Endothelial cell of umbilical vein (primary cell): ENCODE results near the gene RPL38. TPM values are rescaled to one million over a fixed set of nuclear protein-coding genes. Genes with fewer than 3 reads are reported as not detected.

Experiments
- BruUV-seq: library from RNA; stranded (reverse); fragments of 400-500 nt; replicated peaks from 2 replicates; lab custom pipeline; 2021; lab: Mats Ljungman, UMichigan
- CTCF ChIA-PET: fragments of 300-600, 350-600 bp; sonication (Branson Sonifier 250); formaldehyde crosslinking; loops from one replicate; lab custom pipeline; 2021; ENCODE audit warnings: antibody characterized with exemption, inconsistent platforms; lab: Charles Lee
- POLR2A ChIA-PET: fragments of 300-600, 350-600 bp; sonication (Branson Sonifier 250); formaldehyde crosslinking; loops from one replicate; lab custom pipeline; 2021; ENCODE audit warnings: antibody characterized with exemption, inconsistent platforms; lab: Charles Lee
- DNase-seq: peaks from one replicate; pipeline ENCODE4 v3.0.0-alpha.2; 2011; ENCODE audit warnings: low read depth, low spot score
- FAIRE-seq: peaks from 2 replicates; lab custom pipeline; 2011; peaks lifted over from hg19 to GRCh38; lab: Jason Lieb, UNC
- H2AFZ ChIP-seq: 2 replicates; pipeline ENCODE4 v1.6.0; 2012; ENCODE audit warnings: low read depth, low read length, control low read depth, inconsistent platforms
- H3K27ac ChIP-seq: 2 replicates; pipeline ENCODE4 v1.5.1; 2011; ENCODE audit warnings: low read depth, mild to moderate bottlenecking, control low read depth, low read length, moderate library complexity; ENCODE audit not compliant: insufficient read depth
- H3K27me3 ChIP-seq, 2 experiments: 2 replicates each; pipeline versions ENCODE4 v1.6.0 to v1.6.1; 2011; ENCODE audit warnings: low read length in 2 of 2, mixed read lengths in 1 of 2; ENCODE audit not compliant: control insufficient read depth in 2 of 2, insufficient read depth in 2 of 2
- H3K36me3 ChIP-seq, 2 experiments: 2 replicates in 1 of 2; 3 replicates in 1 of 2; pipeline ENCODE4 v1.5.1; 2011; ENCODE audit warnings: low read length in 2 of 2, mild to moderate bottlenecking in 1 of 2, moderate library complexity in 1 of 2; ENCODE audit not compliant: control insufficient read depth in 2 of 2, insufficient read depth in 2 of 2; ENCODE audit errors: extremely low read depth in 1 of 2
- H3K4me1 ChIP-seq: 3 replicates; pipeline ENCODE4 v1.5.1; 2011; ENCODE audit warnings: mild to moderate bottlenecking, low read length; ENCODE audit not compliant: control insufficient read depth, insufficient read depth; ENCODE audit errors: extremely low read depth
- H3K4me2 ChIP-seq: 2 replicates; pipeline ENCODE4 v1.6.1; 2011; ENCODE audit warnings: low read length, control low read depth, mixed read lengths; ENCODE audit not compliant: insufficient read depth
- H3K4me3 ChIP-seq, 3 experiments: fragments of 200-600 bp in 1 of 3; sonication (generic), shearing (Covaris generic) in 1 of 3; replicated peaks in 1 of 3; 2 replicates each; pipeline ENCODE4 v1.5.1; 2011 to 2016; ENCODE audit warnings: control low read depth in 3 of 3, low read length in 3 of 3, mild to moderate bottlenecking in 2 of 3, inconsistent platforms in 1 of 3, low read depth in 1 of 3, moderate library complexity in 1 of 3; ENCODE audit not compliant: insufficient read depth in 1 of 3
- H3K79me2 ChIP-seq: 2 replicates; pipeline ENCODE4 v1.6.0; 2012; ENCODE audit warnings: low read length, inconsistent platforms; ENCODE audit not compliant: control insufficient read depth, insufficient read depth
- H3K9ac ChIP-seq: replicated peaks from 2 replicates; pipeline ENCODE3; 2011; ENCODE audit warnings: low read length, control low read depth; ENCODE audit not compliant: insufficient read depth; ENCODE audit errors: extremely low read depth
- H3K9me1 ChIP-seq: replicated peaks from 3 replicates; pipeline ENCODE4 v1.6.0; 2011; ENCODE audit warnings: mild to moderate bottlenecking, low read length; ENCODE audit not compliant: control insufficient read depth, insufficient read depth; ENCODE audit errors: extremely low read depth
- H3K9me3 ChIP-seq: replicated peaks from 2 replicates; pipeline ENCODE4 v1.5.1; 2012; ENCODE audit warnings: low read length, inconsistent platforms; ENCODE audit not compliant: control insufficient read depth, insufficient read depth
- H4K20me1 ChIP-seq: replicated peaks from 2 replicates; pipeline ENCODE3; 2011; ENCODE audit warnings: mild to moderate bottlenecking, low read length; ENCODE audit not compliant: control insufficient read depth, insufficient read depth; ENCODE audit errors: extremely low read depth
- CTCF ChIP-seq, 2 donors: IDR thresholded peaks; 1 replicate in 1 of 2; 2 replicates in 1 of 2; pipeline ENCODE4 v1.5.1; 2011; ENCODE audit warnings: low read length in 2 of 2, mild to moderate bottlenecking in 2 of 2, moderate library complexity in 2 of 2, control low read depth in 1 of 2, inconsistent platforms in 1 of 2, low read depth in 1 of 2; ENCODE audit not compliant: insufficient read depth in 1 of 2; ENCODE audit errors: extremely low read depth in 1 of 2
- EZH2 ChIP-seq: IDR thresholded peaks from 2 replicates; pipeline ENCODE4 v1.6.1; 2012; ENCODE audit warnings: borderline replicate concordance, low read depth, mild to moderate bottlenecking, moderate library complexity, low read length, inconsistent platforms; ENCODE audit not compliant: severe bottlenecking
- FOS ChIP-seq: IDR thresholded peaks from 2 replicates; pipeline ENCODE4 v1.6.1; 2011; ENCODE audit warnings: mild to moderate bottlenecking, low read length, moderate library complexity, borderline replicate concordance; ENCODE audit not compliant: insufficient read depth
- GATA2 ChIP-seq: IDR thresholded peaks from 2 replicates; pipeline ENCODE4 v1.7.0; 2011; ENCODE audit warnings: low read depth, mild to moderate bottlenecking, moderate library complexity, mixed read lengths, low read length; ENCODE audit not compliant: insufficient read length, insufficient read depth
- JUN ChIP-seq: IDR thresholded peaks from 2 replicates; pipeline ENCODE4 v1.6.1; 2011; ENCODE audit warnings: borderline replicate concordance, low read depth; ENCODE audit not compliant: insufficient read length, insufficient read depth
- MYC ChIP-seq: IDR thresholded peaks from one replicate; pipeline ENCODE4 v1.6.1; 2011; ENCODE audit warnings: mild to moderate bottlenecking, low read depth, low read length
- POLR2A ChIP-seq: IDR thresholded peaks from 2 replicates; pipeline ENCODE4 v1.6.1; 2012; ENCODE audit warnings: low read depth, mild to moderate bottlenecking, control low read depth, low read length
- POLR2AphosphoS5 ChIP-seq: IDR thresholded peaks from 2 replicates; pipeline ENCODE4 v1.6.1; 2012; ENCODE audit warnings: low read depth, mild to moderate bottlenecking, control low read depth, low read length, moderate library complexity; ENCODE audit not compliant: insufficient read depth
- dilution Hi-C: fragments of 300-500 bp; cut with MboI; formaldehyde crosslinking; loops from one replicate; pipeline ENCODE4 v1.15.0; 2019; ENCODE audit warnings: low sequenced_read_pairs; ENCODE audit not compliant: extremely low pct_ligation_motif_present
- intact Hi-C: fragments of 100-400 bp; cut with micrococcal nuclease; formaldehyde crosslinking; loops from one replicate; pipeline ENCODE4 v1.10.0; 2022
- polyA plus RNA-seq, 4 experiments: library from polyadenylated mRNA; depleted of rRNA in 3 of 4; stranded (reverse) in 3 of 4; unstranded in 1 of 4; fragments of >200 nt; gene quantifications; 2 replicates each; pipeline versions ENCODE4 v1.2.1 to v1.2.3, GENCODE V29; 2011 to 2012; ENCODE audit warnings: missing spikeins in 1 of 4
- total RNA-seq: library from RNA; stranded (reverse); gene quantifications from 2 replicates; pipeline ENCODE4 v1.2.3, GENCODE V29; 2021
- TF ChIP-seq, protein P1 (sequence below): IDR thresholded peaks from 2 replicates; pipeline ENCODE4 v1.6.1; 2011; ENCODE audit not compliant: insufficient read depth, insufficient read length

The RPL38 gene
- total and polyA plus RNA-seq, 2 donors (not counting 3 experiments of a cell fraction or from before 2014, with no cell fraction given), result 256 to 1,006 TPM

DNA sequence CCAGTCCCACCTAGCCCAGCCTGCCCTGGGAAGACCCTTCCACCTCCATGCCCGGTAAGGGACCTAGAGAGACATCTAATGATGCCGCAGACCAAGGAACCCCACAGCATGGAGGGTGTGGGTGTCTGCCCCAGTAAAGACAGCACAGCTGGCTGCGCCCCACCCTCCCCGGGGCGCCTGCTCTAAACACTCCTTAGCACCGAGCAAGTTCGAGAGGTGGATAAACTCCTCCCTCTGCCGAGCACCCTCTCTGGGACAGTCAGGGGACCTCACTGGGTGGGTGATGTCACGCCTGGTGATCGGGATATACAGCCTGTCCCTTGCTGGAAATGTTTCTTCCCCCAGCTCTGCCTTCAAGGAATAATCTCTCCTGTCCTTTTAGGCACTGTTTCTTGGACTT lies 53.8 kb downstream of the RPL38 start:
- FAIRE-seq (no peak), DNase-seq (no peak)
- Histone ChIP-seq H3K4me2 (no peak overlapping the region), H3K36me3 (no peaks in the 10 kb centered on the region), H2AFZ (no peak overlapping the region), H3K27me3 (no peaks in the 10 kb centered on the region), H3K4me3 (no peak overlapping the region), H3K9me1 (no peaks in the 10 kb centered on the region), H4K20me1 (no peaks in the 10 kb centered on the region), H3K27ac (no peak overlapping the region), H3K9me3 (no peaks in the 10 kb centered on the region), H3K4me1 (no peaks in the 10 kb centered on the region), H3K9ac (no peak overlapping the region), H3K79me2 (no peaks in the 10 kb centered on the region)
- intact Hi-C loops, result no loop called here
- TF ChIP-seq, protein P1, sequence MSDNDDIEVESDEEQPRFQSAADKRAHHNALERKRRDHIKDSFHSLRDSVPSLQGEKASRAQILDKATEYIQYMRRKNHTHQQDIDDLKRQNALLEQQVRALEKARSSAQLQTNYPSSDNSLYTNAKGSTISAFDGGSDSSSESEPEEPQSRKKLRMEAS, result no peak
- TF ChIP-seq CTCF (IDR thresholded peaks at IDR 0.05; ENCODE audit: extremely low read depth in 1 of 2, insufficient read depth in 1 of 2, low read depth in 1 of 2, low read length in 2 of 2) (no peak), FOS (no peak), EZH2 (no peak), JUN (no peak), MYC (no peak), GATA2 (no peak), POLR2AphosphoS5 (no peak), POLR2A (no peak)
- POLR2A ChIA-PET, result no interaction called here
- CTCF ChIA-PET, result no interaction called here
- BruUV-seq, result no TSS peak
- dilution Hi-C loops, result no loop called here
